Lung (tissue), 12 donors: ENCODE data around the gene SEMA3C. TPM values are rescaled to one million over a fixed set of nuclear protein-coding genes. Genes with fewer than 3 reads are reported as not detected.

Experiments
- ATAC-seq: fragments of 200-7000 bp; cut with Tn5 transposase; one replicate; pipeline ENCODE4 v1.9.1; 2020; ENCODE audit warnings: moderate number of reproducible peaks; ENCODE audit not compliant: insufficient read depth, low FRiP score
- DNase-seq, 3 donors: peaks; one replicate each; pipeline ENCODE4 v3.0.0-alpha.2; 2013 to 2017
- H3K27ac ChIP-seq, 2 donors: one replicate each; pipeline ENCODE4 v1.5.1; 2013; ENCODE audit warnings: mild to moderate bottlenecking in 2 of 2, moderate library complexity in 2 of 2, control low read depth in 1 of 2, inconsistent platforms in 1 of 2, low read depth in 1 of 2, low read length in 1 of 2
- H3K27me3 ChIP-seq, 3 donors: one replicate each; pipeline ENCODE4 v1.5.1; 2013; ENCODE audit warnings: low read length in 2 of 3; ENCODE audit not compliant: control insufficient read depth in 3 of 3, insufficient read depth in 3 of 3
- H3K36me3 ChIP-seq, 4 donors: one replicate each; pipeline ENCODE4 v1.5.1; 2013; ENCODE audit warnings: low read length in 4 of 4, mild to moderate bottlenecking in 1 of 4, moderate library complexity in 1 of 4; ENCODE audit not compliant: control insufficient read depth in 4 of 4, insufficient read depth in 4 of 4
- H3K4me1 ChIP-seq, 5 donors: one replicate each; pipeline ENCODE4 v1.5.1; 2013; ENCODE audit warnings: low read length in 5 of 5, mild to moderate bottlenecking in 2 of 5, moderate library complexity in 1 of 5; ENCODE audit not compliant: control insufficient read depth in 5 of 5, insufficient read depth in 5 of 5
- H3K4me3 ChIP-seq: one replicate; pipeline ENCODE4 v1.5.1; 2013; ENCODE audit warnings: mild to moderate bottlenecking, control low read depth, moderate library complexity
- H3K9ac ChIP-seq, 2 donors: one replicate each; pipeline ENCODE4 v1.5.1; 2013; ENCODE audit warnings: low read length in 2 of 2, control low read depth in 1 of 2; ENCODE audit not compliant: insufficient read depth in 1 of 2
- H3K9me3 ChIP-seq, 4 donors: one replicate each; pipeline ENCODE4 v1.5.1; 2013; ENCODE audit warnings: low read length in 3 of 4, mild to moderate bottlenecking in 1 of 4, moderate library complexity in 1 of 4; ENCODE audit not compliant: control insufficient read depth in 4 of 4, insufficient read depth in 3 of 4
- CTCF ChIP-seq: IDR thresholded peaks from 2 replicates; pipeline ENCODE4 v1.5.1; 2012; ENCODE audit warnings: mild to moderate bottlenecking; ENCODE audit errors: control extremely low read depth, extremely low read depth
- WGBS, 2 donors: extraction: QIAGEN DNeasy Blood & Tissue Kit; methylation state at CpG; one replicate each; pipeline ENCODE4 v1.1.7; 2013; 5-methylcytosine and 5-hydroxymethylcytosine counted together
- polyA plus RNA-seq, 2 donors: library from polyadenylated mRNA; stranded (reverse); fragments of 200-250 nt; gene quantifications; one replicate each; pipeline ENCODE4 v1.2.1, GENCODE V29; 2013
- total RNA-seq, 2 donors: library from RNA; depleted of rRNA in 1 of 2; stranded (reverse); fragments of >200 nt in 1 of 2; gene quantifications; one replicate each; pipeline ENCODE4 v1.2.1, GENCODE V29; 2014 to 2021
- donor health status: control.
- donor health status: control.
- donor health status: Bipolar disorder and iron deficiency.
- donor health status: healthy.
- donor health status: DM: yes; HTN: yes; CAD: no.

Gene SEMA3C
- total and polyA plus RNA-seq, 4 donors: 6.9 to 87.2 (median 33.7) TPM

DNA sequence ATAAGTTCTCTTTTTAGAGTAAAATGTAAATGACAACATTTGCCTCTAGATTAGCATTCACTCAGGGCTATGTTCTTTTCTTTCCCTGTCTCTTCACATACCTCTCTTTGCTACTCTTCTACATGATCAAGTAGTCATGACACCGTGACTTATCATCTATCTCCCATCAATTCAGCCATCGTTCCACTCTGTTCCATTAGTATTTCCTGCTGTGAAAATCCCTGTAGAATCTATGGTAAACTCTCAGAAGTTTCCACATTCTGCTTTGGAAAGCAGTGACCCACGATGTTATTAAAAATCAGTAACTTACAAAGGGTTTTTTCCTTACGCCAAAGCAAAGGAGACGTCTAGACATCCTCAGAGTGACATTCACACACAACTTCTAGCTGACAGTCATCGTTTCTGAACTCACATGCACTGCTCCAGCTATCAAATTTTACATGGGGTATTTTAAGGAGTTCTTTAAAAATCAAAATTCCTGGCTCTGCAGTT lies 135.6 kb downstream of the SEMA3C start:
- H3K9me3 ChIP-seq: no peaks in the 10 kb centered on the region
- H3K4me1 ChIP-seq: peaks cover 0 to 26% (median 11%) of the 10 kb centered on the region in 5 donors
- H3K36me3 ChIP-seq: peaks cover 0 to 5% (median under 1%) of the 10 kb centered on the region in 4 donors
- no peaks in the 10 kb centered on the region for H3K27me3 ChIP-seq
- ATAC-seq (no peak), DNase-seq (no peak)
- no peak overlapping the region for H3K9ac ChIP-seq
- H3K4me3 ChIP-seq: no peak overlapping the region
- peak overlapping the region in 1 of 2 donors; percentile 79 for H3K27ac ChIP-seq
- 80 to 92% methylated on average over 6 of the region's 6 CpGs for WGBS, 2 donors
- TF ChIP-seq CTCF: no peak

DNA sequence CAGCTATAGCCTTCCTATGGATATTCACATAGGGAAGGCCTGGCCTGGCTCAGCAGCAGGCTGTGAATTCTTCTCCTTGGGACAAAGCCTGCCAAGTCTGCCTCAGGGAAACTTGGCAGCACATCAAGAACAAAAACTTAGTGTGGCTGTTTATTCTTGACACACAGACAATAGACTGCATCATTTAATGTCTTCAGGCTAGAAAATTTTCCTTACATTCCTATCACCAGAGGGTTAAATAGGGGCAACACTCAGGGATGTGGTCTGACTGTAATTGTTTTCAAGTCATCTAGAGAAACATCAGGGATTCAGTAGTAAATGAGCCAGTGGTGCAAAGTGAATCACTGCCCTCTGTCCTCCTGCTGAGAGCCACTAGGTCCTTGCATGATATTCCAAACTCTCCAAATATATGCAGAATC lies 137.3 kb downstream of the SEMA3C start:
- Histone ChIP-seq H3K4me3 (no peak overlapping the region), H3K9me3 (no peaks in the 10 kb centered on the region), H3K27ac (peak overlapping the region in 1 of 2 donors; percentile 80), H3K4me1 (peaks cover 0 to 26% (median 11%) of the 10 kb centered on the region in 5 donors), H3K27me3 (no peaks in the 10 kb centered on the region), H3K36me3 (peaks cover 0 to 1% (median 0%) of the 10 kb centered on the region in 4 donors), H3K9ac (no peak overlapping the region)
- ATAC-seq (peak; percentile 29), DNase-seq (peak; percentile 82 to 94 (median 93))
- TF ChIP-seq CTCF: no peak

DNA sequence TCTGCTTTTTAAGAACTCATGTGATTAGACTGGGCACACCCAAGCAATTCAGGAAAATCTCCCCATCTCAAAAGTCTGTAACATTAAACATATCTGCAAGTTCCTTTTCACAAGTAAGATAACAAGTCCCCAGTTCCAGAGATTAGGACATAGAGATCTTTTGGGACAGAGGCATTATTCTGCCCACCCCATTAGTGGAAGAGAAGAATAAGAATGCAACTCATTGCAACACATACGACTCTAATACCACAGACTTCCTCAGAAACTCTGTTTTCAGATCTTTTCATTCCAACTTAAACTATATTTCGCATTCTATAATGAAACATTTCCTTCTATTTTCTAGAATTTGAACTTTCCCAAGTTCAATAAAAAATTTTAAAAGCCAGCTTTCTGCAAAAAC lies 137.7 kb downstream of the SEMA3C start:
- ATAC-seq (peak; percentile 43), DNase-seq (no peak)
- no peak for TF ChIP-seq CTCF
- peaks cover 0 to 26% (median 11%) of the 10 kb centered on the region in 5 donors for H3K4me1 ChIP-seq
- H3K9ac ChIP-seq: no peak overlapping the region
- peaks cover 0 to 1% (median 0%) of the 10 kb centered on the region in 4 donors for H3K36me3 ChIP-seq
- H3K27me3 ChIP-seq: no peaks in the 10 kb centered on the region
- 27 to 51% methylated on average over 2 of the region's 2 CpGs for WGBS, 2 donors
- no peak overlapping the region for H3K4me3 ChIP-seq
- peak overlapping the region; percentile 67 to 80 for H3K27ac ChIP-seq
- H3K9me3 ChIP-seq: no peaks in the 10 kb centered on the region

GRCh38 chr7:80779456-80779855 lies 139.4 kb downstream of the SEMA3C start:
- DNase-seq (no peak), ATAC-seq (no peak)
- 94 to 95% methylated on average over 2 of the region's 2 CpGs for WGBS, 2 donors
- TF ChIP-seq CTCF: no peak
- H3K9ac ChIP-seq: no peak overlapping the region
- no peaks in the 10 kb centered on the region for H3K9me3 ChIP-seq
- H3K4me3 ChIP-seq: no peak overlapping the region
- H3K4me1 ChIP-seq: peaks cover 0 to 26% (median 11%) of the 10 kb centered on the region in 5 donors
- peak overlapping the region in 1 of 2 donors; percentile 77 for H3K27ac ChIP-seq
- H3K36me3 ChIP-seq: no peaks in the 10 kb centered on the region
- H3K27me3 ChIP-seq: no peaks in the 10 kb centered on the region
